ENCODE data around the gene RHCE. TPM values are rescaled to one million over a fixed set of nuclear protein-coding genes. Genes with fewer than 3 reads are reported as not detected.

The RHCE gene
- total and polyA plus RNA-seq, 9 of the 15 experiments (the other 6 are each of a cell fraction or from before 2014, with no cell fraction given): 5.4 to 31.5 (median 12.6) TPM

GRCh38 chr1:25338188-25338981 lies 82.2 kb downstream of the RHCE start, which contains the start of gene TMEM50A (continued):
- TF ChIP-seq TRIM25 (IDR thresholded peaks at IDR 0.05; ENCODE audit: borderline replicate concordance) (no peak), BRD4 (IDR thresholded peaks at IDR 0.05) (no peak), ZNF280A (IDR thresholded peaks at IDR 0.05; ENCODE audit: low read depth, partially characterized antibody) (no peak), ZNF740 (CRISPR knock-in tag; IDR thresholded peaks at IDR 0.05) (peak; percentile 71), ZNF740 (tag; IDR thresholded peaks at IDR 0.05) (no peak), ZNF354B (CRISPR knock-in tag; IDR thresholded peaks at IDR 0.05) (no peak), ZNF76 (CRISPR knock-in tag; IDR thresholded peaks at IDR 0.05; ENCODE audit: borderline replicate concordance) (0 out of 2 replicates have a peak, but pooled peaks have one; percentile 14), RFX7 (CRISPR knock-in tag; IDR thresholded peaks at IDR 0.05) (no peak), ZNF511 (CRISPR knock-in tag; IDR thresholded peaks at IDR 0.05) (peak; percentile 88; the same call in 1 of the 2 replicates), THAP12 (CRISPR knock-in tag; IDR thresholded peaks at IDR 0.05) (peak; percentile 93), ZNF384 (IDR thresholded peaks at IDR 0.05; ENCODE audit: low read depth, low read length) (no peak), TFAP4 (CRISPR knock-in tag; IDR thresholded peaks at IDR 0.05; ENCODE audit: borderline replicate concordance) (peak; percentile 52; the same call in 1 of the 2 replicates), CTCF (IDR thresholded peaks at IDR 0.05 in 2 of 3, conservative IDR thresholded peaks at IDR 0.05 in 1 of 3; ENCODE audit: insufficient read depth in 2 of 3, low read depth in 1 of 3, low read length in 3 of 3) (no peak)

All from K562 (cell line).